IPS DF 4.7 (cell line): ENCODE data around the gene R3HCC1L.
"Not testable (repeated sequence)": the region's sequence is repeated elsewhere in the genome, so short reads cannot be mapped to it uniquely, and the experiment has no call there.

Source experiments
- DNase-seq: peaks from one replicate; pipeline ENCODE4 v3.0.0-alpha.2; 2013; ENCODE audit warnings: low spot score; ENCODE audit errors: extremely low read depth

Gene R3HCC1L

GRCh38 chr10:98172495-98172894, 38.0 kb downstream of the R3HCC1L start:
- no peak for DNase-seq

- DNase-seq, result peak; percentile 16
These were observed 38.8 kb downstream of the R3HCC1L start for GRCh38 chr10:98173260-98173659.

- DNase-seq, result not testable (repeated sequence)
These were observed 48.0 kb downstream of the R3HCC1L start for GRCh38 chr10:98182351-98182915.

- DNase-seq, result no peak
These were observed 52.2 kb downstream of the R3HCC1L start for GRCh38 chr10:98186681-98187080.

- DNase-seq, result not testable (repeated sequence)
These were observed 56.3 kb downstream of the R3HCC1L start for GRCh38 chr10:98190773-98191172.

GRCh38 chr10:98193037-98193436, 58.6 kb downstream of the R3HCC1L start:
- no peak for DNase-seq

- no peak for DNase-seq
These were observed 60.2 kb downstream of the R3HCC1L start for GRCh38 chr10:98194633-98195032.

GRCh38 chr10:98195120-98195519, 60.7 kb downstream of the R3HCC1L start:
- DNase-seq, result no peak

GRCh38 chr10:98196985-98197384, 62.5 kb downstream of the R3HCC1L start:
- no peak for DNase-seq

- no peak for DNase-seq
These were observed 67.3 kb downstream of the R3HCC1L start for GRCh38 chr10:98201760-98202159.

GRCh38 chr10:98202378-98202777, 67.9 kb downstream of the R3HCC1L start:
- no peak for DNase-seq

- DNase-seq, result no peak
These were observed 70.9 kb downstream of the R3HCC1L start for GRCh38 chr10:98205351-98205750.

- no peak for DNase-seq
These were observed 74.5 kb downstream of the R3HCC1L start for GRCh38 chr10:98208925-98209324.

GRCh38 chr10:98209441-98209840, 75.0 kb downstream of the R3HCC1L start:
- no peak for DNase-seq

- no peak for DNase-seq
These were observed 77.7 kb downstream of the R3HCC1L start for GRCh38 chr10:98212196-98212595.

- DNase-seq, result no peak
These were observed 79.3 kb downstream of the R3HCC1L start for GRCh38 chr10:98213740-98214139.

- no peak for DNase-seq
These were observed 80.9 kb downstream of the R3HCC1L start for GRCh38 chr10:98215373-98215772.

- DNase-seq, result no peak
These were observed 83.3 kb downstream of the R3HCC1L start for GRCh38 chr10:98217801-98218200.

GRCh38 chr10:98223874-98224273, 89.4 kb downstream of the R3HCC1L start:
- DNase-seq, result no peak

- DNase-seq, result no peak
These were observed 90.1 kb downstream of the R3HCC1L start for GRCh38 chr10:98224509-98224908.

- no peak for DNase-seq
These were observed 90.5 kb downstream of the R3HCC1L start for GRCh38 chr10:98224996-98225395.

GRCh38 chr10:98226508-98227144, 92.2 kb downstream of the R3HCC1L start:
- no peak for DNase-seq

GRCh38 chr10:98227713-98228112, 93.3 kb downstream of the R3HCC1L start:
- DNase-seq, result not testable (repeated sequence)
